ENCODE data around the gene LRRC8E.

- TF ChIP-seq POLR2A (IDR thresholded peaks at IDR 0.05; ENCODE audit: low read length), result no peak
- TF ChIP-seq GATA1 (IDR thresholded peaks at IDR 0.05; ENCODE audit: low read depth, low read length), result no peak
Observed at GRCh38 chr19:7841751-7842660, 46.3 kb upstream of the LRRC8E start.

Measured in erythroblast (primary cell).